Activated CD4-positive, alpha-beta T cell treated with anti-CD3 and anti-CD28 coated beads, Interleukin-2, amount 50 U/mL, for 1 hour (primary cell): Measurements from ENCODE around the gene SERINC5.
"Not testable (repeated sequence)": the region's sequence is repeated elsewhere in the genome, so short reads cannot be mapped to it uniquely, and the experiment has no call there.

Experiments used
- DNase-seq: peaks from one replicate; pipeline ENCODE4 v3.0.0-alpha.2; 2020

SERINC5 gene

GRCh38 chr5:80125962-80126480 lies 129.8 kb downstream of the SERINC5 start:
- no peak for DNase-seq

GRCh38 chr5:80125022-80125961 lies 130.6 kb downstream of the SERINC5 start:
- no peak for DNase-seq

GRCh38 chr5:80124121-80124918 lies 131.5 kb downstream of the SERINC5 start:
- no peak for DNase-seq

- no peak for DNase-seq
Observed at GRCh38 chr5:80122579-80122978, 133.3 kb downstream of the SERINC5 start.

GRCh38 chr5:80119372-80119771 lies 136.5 kb downstream of the SERINC5 start:
- no peak for DNase-seq

- DNase-seq = no peak
Observed at GRCh38 chr5:80117446-80117845, 138.4 kb downstream of the SERINC5 start.

GRCh38 chr5:80116465-80116864 lies 139.4 kb downstream of the SERINC5 start:
- DNase-seq = no peak

GRCh38 chr5:80116000-80116399 lies 139.8 kb downstream of the SERINC5 start:
- DNase-seq = no peak

- DNase-seq = no peak
Observed at GRCh38 chr5:80114860-80115259, 141.0 kb downstream of the SERINC5 start.

- not testable (repeated sequence) for DNase-seq
Observed at GRCh38 chr5:80111376-80111990, 144.4 kb downstream of the SERINC5 start.

GRCh38 chr5:80109646-80110478 lies 146.0 kb downstream of the SERINC5 start:
- no peak for DNase-seq

- no peak for DNase-seq
Observed at GRCh38 chr5:80106916-80107315, 148.9 kb downstream of the SERINC5 start.

GRCh38 chr5:80105698-80106439 lies 150.0 kb downstream of the SERINC5 start:
- DNase-seq = no peak

- DNase-seq = no peak
Observed at GRCh38 chr5:80103371-80103770, 152.5 kb downstream of the SERINC5 start.

- no peak for DNase-seq
Observed at GRCh38 chr5:80101993-80102392, 153.9 kb downstream of the SERINC5 start.

- no peak for DNase-seq
Observed at GRCh38 chr5:80097451-80097850, 158.4 kb downstream of the SERINC5 start.

- DNase-seq = no peak
Observed at GRCh38 chr5:80094236-80094738, 161.6 kb downstream of the SERINC5 start.

GRCh38 chr5:80093796-80094195 lies 162.1 kb downstream of the SERINC5 start:
- no peak for DNase-seq

- DNase-seq = no peak
Observed at GRCh38 chr5:80092486-80093107, 163.3 kb downstream of the SERINC5 start.

- peak; percentile 7 for DNase-seq
Observed at GRCh38 chr5:80091792-80092192, 164.1 kb downstream of the SERINC5 start.

- no peak for DNase-seq
Observed at GRCh38 chr5:80090884-80091166, 165.0 kb downstream of the SERINC5 start.
